Tibial artery (tissue), 4 donors: ENCODE data around the gene NT5DC1.

Experiments used
- DNase-seq, 2 donors: peaks; one replicate each; pipeline ENCODE4 v3.0.0-alpha.2; 2019
- H3K27ac ChIP-seq, 2 donors: fragments of 200-600 bp; sonication (generic) in 1 of 2; 1 replicate in 1 of 2; 2 replicates in 1 of 2; pipeline ENCODE4 v1.5.1; 2018 to 2019; ENCODE audit warnings: mild to moderate bottlenecking in 1 of 2
- H3K27me3 ChIP-seq, 2 donors: fragments of 200-600 bp; sonication (generic) in 1 of 2; one replicate each; pipeline versions ENCODE4 v1.5.1 to v1.6.0; 2016 to 2019
- H3K36me3 ChIP-seq, 3 donors: fragments of 200-600 bp; sonication (generic) in 2 of 3; one replicate each; pipeline ENCODE4 v1.5.1; 2016 to 2019; ENCODE audit warnings: mild to moderate bottlenecking in 2 of 3
- H3K4me1 ChIP-seq, 4 donors: fragments of 200-600 bp; sonication (generic) in 2 of 4; 1 replicate in 3 of 4; 2 replicates in 1 of 4; pipeline ENCODE4 v1.5.1; 2016 to 2019
- H3K4me3 ChIP-seq, 2 donors: fragments of 200-600 bp; sonication (generic) in 1 of 2; 1 replicate in 1 of 2; 2 replicates in 1 of 2; pipeline ENCODE4 v1.5.1; 2018 to 2019; ENCODE audit warnings: mild to moderate bottlenecking in 2 of 2
- H3K9me3 ChIP-seq, 3 donors: fragments of 200-600 bp; sonication (generic) in 1 of 3; one replicate each; pipeline ENCODE4 v1.5.1; 2016 to 2019
- intact Hi-C: fragments of 100-400 bp; cut with DNase I; formaldehyde crosslinking; loops from one replicate; pipeline ENCODE4 v1.15.0; 2023; ENCODE audit warnings: low total_unique reads
- TF ChIP-seq, protein P1 (sequence below), 2 experiments: fragments of 200-600 bp in 1 of 2; fragments of 450-650 bp in 1 of 2; IDR thresholded peaks; one replicate each; pipeline ENCODE4 v1.5.1; 2017 to 2019; ENCODE audit warnings: antibody characterized with exemption in 2 of 2, mild to moderate bottlenecking in 1 of 2, moderate library complexity in 1 of 2

The NT5DC1 gene

DNA sequence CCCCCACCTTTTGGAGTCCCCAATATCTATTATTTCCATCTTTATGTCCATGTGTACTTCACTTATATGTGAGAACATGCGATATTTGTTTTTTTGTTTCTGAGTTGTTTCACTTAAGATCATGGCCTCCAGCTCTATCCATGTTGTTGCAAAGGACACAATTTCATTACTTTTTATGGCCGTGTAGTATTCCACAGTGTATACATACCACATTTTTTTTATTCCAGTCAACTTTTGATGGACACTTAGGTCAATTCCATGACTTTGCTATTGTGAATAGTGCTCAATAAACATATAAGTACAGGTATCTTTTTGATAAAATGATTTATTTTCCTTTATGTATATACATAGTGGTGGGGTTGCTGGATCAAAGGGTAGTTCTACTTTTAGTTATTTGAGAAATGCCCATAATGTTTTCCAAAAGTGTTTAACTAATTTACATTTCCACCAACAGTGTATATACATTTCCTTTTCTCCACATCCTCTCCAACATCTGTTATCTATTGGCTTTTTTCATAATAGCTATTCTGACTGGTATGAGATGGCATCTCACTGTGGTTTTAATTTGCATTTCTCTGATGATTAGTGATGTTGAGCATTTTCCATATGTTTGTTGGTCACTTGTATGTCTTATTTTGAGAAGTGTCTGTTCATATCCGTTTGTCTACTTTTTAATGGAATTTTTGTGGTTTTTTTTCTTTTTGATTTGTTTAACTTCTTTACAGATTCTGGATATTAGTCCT is 59.3 kb downstream of the NT5DC1 start:
- TF ChIP-seq, protein P1, sequence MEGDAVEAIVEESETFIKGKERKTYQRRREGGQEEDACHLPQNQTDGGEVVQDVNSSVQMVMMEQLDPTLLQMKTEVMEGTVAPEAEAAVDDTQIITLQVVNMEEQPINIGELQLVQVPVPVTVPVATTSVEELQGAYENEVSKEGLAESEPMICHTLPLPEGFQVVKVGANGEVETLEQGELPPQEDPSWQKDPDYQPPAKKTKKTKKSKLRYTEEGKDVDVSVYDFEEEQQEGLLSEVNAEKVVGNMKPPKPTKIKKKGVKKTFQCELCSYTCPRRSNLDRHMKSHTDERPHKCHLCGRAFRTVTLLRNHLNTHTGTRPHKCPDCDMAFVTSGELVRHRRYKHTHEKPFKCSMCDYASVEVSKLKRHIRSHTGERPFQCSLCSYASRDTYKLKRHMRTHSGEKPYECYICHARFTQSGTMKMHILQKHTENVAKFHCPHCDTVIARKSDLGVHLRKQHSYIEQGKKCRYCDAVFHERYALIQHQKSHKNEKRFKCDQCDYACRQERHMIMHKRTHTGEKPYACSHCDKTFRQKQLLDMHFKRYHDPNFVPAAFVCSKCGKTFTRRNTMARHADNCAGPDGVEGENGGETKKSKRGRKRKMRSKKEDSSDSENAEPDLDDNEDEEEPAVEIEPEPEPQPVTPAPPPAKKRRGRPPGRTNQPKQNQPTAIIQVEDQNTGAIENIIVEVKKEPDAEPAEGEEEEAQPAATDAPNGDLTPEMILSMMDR (IDR thresholded peaks at IDR 0.05): no peak
- no peak for DNase-seq
- H3K4me3 ChIP-seq: no peak overlapping the region
- no peaks in the 10 kb centered on the region for H3K36me3 ChIP-seq
- peaks cover 0 to 4% (median 0%) of the 10 kb centered on the region in 3 donors for H3K9me3 ChIP-seq
- H3K27me3 ChIP-seq: no peaks in the 10 kb centered on the region
- no peak overlapping the region for H3K27ac ChIP-seq
- intact Hi-C loops: no loop called here
- peaks cover 0 to 20% (median 0%) of the 10 kb centered on the region in 4 donors for H3K4me1 ChIP-seq

DNA sequence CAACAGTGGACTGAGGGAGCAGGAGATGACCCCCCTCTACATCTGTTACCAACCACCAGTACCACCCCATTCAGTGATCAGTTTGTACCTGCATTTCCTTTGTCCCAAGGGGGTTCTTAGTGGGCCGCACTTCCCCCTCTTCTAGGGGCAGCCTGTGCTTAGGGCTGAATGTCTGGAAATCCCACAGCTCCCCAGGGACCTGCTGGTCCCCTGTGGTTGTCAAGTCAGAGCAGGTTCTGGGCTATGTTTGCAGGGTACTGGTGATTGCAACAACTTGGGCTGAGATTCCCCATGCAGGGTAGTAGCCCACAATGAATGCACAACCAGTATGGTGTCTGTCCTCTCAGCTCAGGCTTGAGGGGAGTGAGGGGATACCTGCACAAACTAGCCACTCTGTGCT is 64.9 kb downstream of the NT5DC1 start:
- DNase-seq: no peak
- H3K27me3 ChIP-seq: no peaks in the 10 kb centered on the region
- no peak overlapping the region for H3K27ac ChIP-seq
- intact Hi-C loops: no loop called here
- no peaks in the 10 kb centered on the region for H3K36me3 ChIP-seq
- peaks cover 0 to 15% (median 0%) of the 10 kb centered on the region in 4 donors for H3K4me1 ChIP-seq
- no peak overlapping the region for H3K4me3 ChIP-seq
- TF ChIP-seq, protein P1 (IDR thresholded peaks at IDR 0.05): no peak
- peaks cover 0 to 4% (median 0%) of the 10 kb centered on the region in 3 donors for H3K9me3 ChIP-seq

DNA sequence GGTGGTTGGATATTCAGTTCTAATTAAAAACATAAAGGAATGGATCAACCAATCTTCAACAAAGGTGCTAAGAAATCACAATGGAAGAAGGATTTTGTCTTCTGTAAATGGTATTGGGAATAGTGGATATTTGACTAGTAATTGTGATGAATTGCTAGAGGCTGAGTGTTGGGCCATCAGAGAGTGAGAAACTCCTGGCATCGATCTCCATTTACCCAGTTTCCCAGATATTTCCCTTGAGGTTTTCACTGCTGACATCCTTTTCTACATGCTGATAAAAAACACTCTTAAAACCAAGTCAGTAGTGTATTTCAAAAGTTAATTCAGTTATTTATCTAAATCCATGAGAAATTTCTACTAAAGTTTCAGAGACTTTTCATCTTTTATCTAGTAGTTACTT is 65.7 kb downstream of the NT5DC1 start:
- no peaks in the 10 kb centered on the region for H3K27me3 ChIP-seq
- intact Hi-C loops: no loop called here
- TF ChIP-seq, protein P1 (IDR thresholded peaks at IDR 0.05): no peak
- H3K9me3 ChIP-seq: peaks cover 0 to 4% (median 0%) of the 10 kb centered on the region in 3 donors
- H3K36me3 ChIP-seq: no peaks in the 10 kb centered on the region
- DNase-seq: no peak
- H3K4me3 ChIP-seq: no peak overlapping the region
- peaks cover 0 to 15% (median 0%) of the 10 kb centered on the region in 4 donors for H3K4me1 ChIP-seq
- H3K27ac ChIP-seq: peak overlapping the region in 1 of 2 donors; percentile 19

DNA sequence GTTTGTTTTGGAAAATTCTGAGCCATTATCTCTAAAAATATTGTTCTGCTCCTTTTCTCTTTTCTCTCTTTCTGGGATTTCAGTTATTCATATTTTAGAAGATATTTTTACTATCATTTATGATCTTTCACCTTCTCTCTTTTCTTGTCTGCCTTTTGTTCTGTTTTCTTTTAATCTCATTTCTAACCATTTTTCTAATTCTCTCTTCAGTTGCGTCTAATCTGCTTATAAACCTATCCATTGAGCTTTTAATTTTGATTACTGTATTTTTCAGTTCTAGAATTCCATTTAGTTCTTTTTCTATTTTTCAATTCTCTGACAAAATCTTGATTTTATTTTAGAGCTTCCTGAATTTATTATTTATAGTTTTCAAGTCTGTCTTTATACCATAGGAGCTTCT is 67.5 kb downstream of the NT5DC1 start:
- TF ChIP-seq, protein P1 (IDR thresholded peaks at IDR 0.05): no peak
- intact Hi-C loops: no loop called here
- H3K4me3 ChIP-seq: no peak overlapping the region
- peaks cover 0 to 4% (median 0%) of the 10 kb centered on the region in 3 donors for H3K9me3 ChIP-seq
- peaks cover 0 to 15% (median 0%) of the 10 kb centered on the region in 4 donors for H3K4me1 ChIP-seq
- no peaks in the 10 kb centered on the region for H3K36me3 ChIP-seq
- no peak overlapping the region for H3K27ac ChIP-seq
- no peak for DNase-seq
- no peaks in the 10 kb centered on the region for H3K27me3 ChIP-seq

DNA sequence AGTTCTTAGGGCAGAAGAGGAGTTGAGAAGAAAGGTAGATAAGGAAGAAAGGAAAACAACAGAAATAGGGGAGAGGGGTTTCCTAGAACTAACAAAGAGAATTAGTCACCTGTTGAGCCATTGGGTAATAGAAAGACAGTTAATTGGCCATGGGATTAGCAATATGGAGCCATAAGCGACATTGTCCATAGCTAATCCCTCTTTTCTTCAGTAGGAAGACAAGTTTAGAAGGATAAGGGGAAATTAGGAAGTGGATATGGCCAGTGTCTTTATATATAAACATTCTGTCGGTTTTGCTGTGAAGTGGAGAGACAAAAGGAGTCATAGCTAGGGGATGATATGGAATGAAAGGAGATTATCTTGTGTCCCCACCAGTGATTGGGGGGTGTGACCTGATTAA is 69.2 kb downstream of the NT5DC1 start:
- Histone ChIP-seq H3K4me1 (peaks cover 0 to 15% (median 0%) of the 10 kb centered on the region in 4 donors), H3K27me3 (no peaks in the 10 kb centered on the region), H3K36me3 (peaks cover 0 to 10% (median 0%) of the 10 kb centered on the region in 3 donors), H3K27ac (no peak overlapping the region), H3K4me3 (no peak overlapping the region), H3K9me3 (peaks cover 0 to 2% (median 0%) of the 10 kb centered on the region in 3 donors)
- intact Hi-C loops: no loop called here
- TF ChIP-seq, protein P1 (IDR thresholded peaks at IDR 0.05): no peak
- DNase-seq: no peak
